ENCODE results near the gene ZNF660. TPM values are rescaled to one million over a fixed set of nuclear protein-coding genes. Genes with fewer than 3 reads are reported as not detected.
A peak's percentile ranks its signal among the peaks of the same experiment; 100 is the strongest.

ZNF660 gene
- total RNA-seq, 6 donors from 2014 or later, result 1.3 to 6.3 (median 1.8) TPM

DNA sequence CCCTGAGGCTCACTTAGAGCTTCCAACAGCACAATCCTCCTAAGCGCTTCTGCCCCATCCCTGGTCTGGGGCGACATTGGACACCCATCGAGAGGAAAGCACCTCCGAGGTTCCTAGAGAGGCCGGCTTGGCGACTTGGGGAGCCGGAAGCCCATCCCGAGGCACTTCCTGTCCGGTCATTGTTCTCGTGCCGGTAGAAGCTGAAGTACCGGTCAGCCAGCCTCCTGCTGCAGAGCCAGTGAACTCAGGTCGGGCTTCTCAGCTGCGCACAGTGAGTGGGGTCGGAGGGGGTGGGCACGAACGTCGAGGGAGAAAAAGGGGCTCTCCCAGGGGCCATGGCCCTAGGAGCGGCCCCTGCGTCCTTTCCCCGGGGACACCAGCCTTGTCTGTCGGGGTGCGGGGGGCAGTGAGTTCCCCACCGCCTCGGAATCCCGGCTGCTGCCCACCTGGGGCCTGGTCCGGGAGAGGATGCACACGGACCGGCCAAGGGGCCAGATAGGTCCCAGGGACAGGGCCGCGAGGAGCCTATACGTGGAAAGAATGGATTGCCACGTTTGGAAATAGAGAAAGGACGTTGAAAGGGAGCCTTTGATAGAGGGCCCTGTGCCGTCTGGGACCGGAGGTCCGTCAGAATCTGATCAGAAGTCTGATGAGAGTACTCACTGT, 63.9 kb downstream of the ZNF660 start, which contains the start of gene ZNF35:
Gene ZNF35, plus strand, starts transcription at position 169 of the 666 bp plus-strand sequence. CDS start 2,336 bp downstream, outside the sequence.
- ATAC-seq (ENCODE audit: low FRiP score in 2 of 2) (peak; percentile 94 to 98), DNase-seq (peak; percentile 71 to 86)
- peaks cover 17 to 32% (median 27%) of the 10 kb centered on the region in 4 donors for H3K36me3 ChIP-seq
- no peaks in the 10 kb centered on the region for H3K27me3 ChIP-seq
- peaks cover 7 to 17% (median 12%) of the 10 kb centered on the region in 4 donors for H3K9me3 ChIP-seq
- H3K27ac ChIP-seq, result peak within 1 kb of the TSS; percentile 62 to 83 (median 74)
- peak within 1 kb of the TSS; percentile 32 to 96 (median 78) for H3K4me3 ChIP-seq
- TF ChIP-seq POLR2A (IDR thresholded peaks at IDR 0.05) (peak in 2 of 4 donors; percentile 36 to 40), POLR2AphosphoS5 (IDR thresholded peaks at IDR 0.05) (peak; percentile 53 to 63), EP300 (IDR thresholded peaks at IDR 0.05) (no peak)
- TF ChIP-seq, protein P1, sequence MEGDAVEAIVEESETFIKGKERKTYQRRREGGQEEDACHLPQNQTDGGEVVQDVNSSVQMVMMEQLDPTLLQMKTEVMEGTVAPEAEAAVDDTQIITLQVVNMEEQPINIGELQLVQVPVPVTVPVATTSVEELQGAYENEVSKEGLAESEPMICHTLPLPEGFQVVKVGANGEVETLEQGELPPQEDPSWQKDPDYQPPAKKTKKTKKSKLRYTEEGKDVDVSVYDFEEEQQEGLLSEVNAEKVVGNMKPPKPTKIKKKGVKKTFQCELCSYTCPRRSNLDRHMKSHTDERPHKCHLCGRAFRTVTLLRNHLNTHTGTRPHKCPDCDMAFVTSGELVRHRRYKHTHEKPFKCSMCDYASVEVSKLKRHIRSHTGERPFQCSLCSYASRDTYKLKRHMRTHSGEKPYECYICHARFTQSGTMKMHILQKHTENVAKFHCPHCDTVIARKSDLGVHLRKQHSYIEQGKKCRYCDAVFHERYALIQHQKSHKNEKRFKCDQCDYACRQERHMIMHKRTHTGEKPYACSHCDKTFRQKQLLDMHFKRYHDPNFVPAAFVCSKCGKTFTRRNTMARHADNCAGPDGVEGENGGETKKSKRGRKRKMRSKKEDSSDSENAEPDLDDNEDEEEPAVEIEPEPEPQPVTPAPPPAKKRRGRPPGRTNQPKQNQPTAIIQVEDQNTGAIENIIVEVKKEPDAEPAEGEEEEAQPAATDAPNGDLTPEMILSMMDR (IDR thresholded peaks at IDR 0.05), result no peak
- WGBS, 2 donors, result 2% methylated on average over 10 to 32 of the region's 37 CpGs
- peaks cover 5 to 17% (median 12%) of the 10 kb centered on the region in 4 donors for H3K4me1 ChIP-seq

Other genes starting within 250 kb of the ZNF660 start
- 10 to 100 TPM; 10.5 to 33.5 (median 19.6) TPM for gene TCAIM, start 246.2 kb upstream of the ZNF660 start, total RNA-seq
- gene ZNF445, start 107.3 kb upstream of the ZNF660 start, total RNA-seq, result 10 to 100 TPM in 4 of 6 donors, 1 to 10 TPM in 2; 6.7 to 20.0 (median 12.9) TPM
- 10 to 100 TPM in 1 of 6 donors, 1 to 10 TPM in 5; 2.9 to 13.6 (median 3.5) TPM for gene ZKSCAN7, start 29.8 kb upstream of the ZNF660 start, total RNA-seq
- 10 to 100 TPM in 5 of 6 donors, 1 to 10 TPM in 1; 10.0 to 29.3 (median 11.6) TPM for gene ZNF197, start 40.1 kb downstream of the ZNF660 start, total RNA-seq
- gene ZNF35, start 63.8 kb downstream of the ZNF660 start, total RNA-seq, result 10 to 100 TPM in 3 of 6 donors, 1 to 10 TPM in 3; 6.4 to 17.3 (median 9.6) TPM
- gene ZNF502, start 127.7 kb downstream of the ZNF660 start, total RNA-seq, result 1 to 10 TPM in 5 of 6 donors, under 1 TPM in 1; 1.00 to 4.7 (median 3.7) TPM
- gene ZNF501, start 144.7 kb downstream of the ZNF660 start, total RNA-seq, result 1 to 10 TPM; 2.1 to 8.8 (median 2.9) TPM
- 10 to 100 TPM in 4 of 6 donors, 1 to 10 TPM in 2; 8.3 to 26.5 (median 17.6) TPM for gene KIAA1143, start 176.7 kb downstream of the ZNF660 start, total RNA-seq
- 1 to 10 TPM in 2 of 6 donors, under 1 TPM in 3, not detected in 1; 0.69 to 2.3 (median 0.89) TPM for gene KIF15, start 176.8 kb downstream of the ZNF660 start, total RNA-seq

All from upper lobe of left lung (tissue), 6 donors.